Measurements from ENCODE around the gene MYLIP. TPM values are rescaled to one million over a fixed set of nuclear protein-coding genes. Genes with fewer than 3 reads are reported as not detected.
A peak's percentile ranks its signal among the peaks of the same experiment; 100 is the strongest.
"Not testable (repeated sequence)": the region's sequence is repeated elsewhere in the genome, so short reads cannot be mapped to it uniquely, and the experiment has no call there.

The MYLIP gene
- total RNA-seq, 1 donor from 2014 or later, result 59.2 TPM

- no peak for DNase-seq
Measured at GRCh38 chr6:16174416-16175078, 45.7 kb downstream of the MYLIP start.

GRCh38 chr6:16176600-16176999, 47.7 kb downstream of the MYLIP start:
- DNase-seq, result not testable (repeated sequence)

GRCh38 chr6:16177881-16178280, 49.0 kb downstream of the MYLIP start:
- no peak for DNase-seq

DNA sequence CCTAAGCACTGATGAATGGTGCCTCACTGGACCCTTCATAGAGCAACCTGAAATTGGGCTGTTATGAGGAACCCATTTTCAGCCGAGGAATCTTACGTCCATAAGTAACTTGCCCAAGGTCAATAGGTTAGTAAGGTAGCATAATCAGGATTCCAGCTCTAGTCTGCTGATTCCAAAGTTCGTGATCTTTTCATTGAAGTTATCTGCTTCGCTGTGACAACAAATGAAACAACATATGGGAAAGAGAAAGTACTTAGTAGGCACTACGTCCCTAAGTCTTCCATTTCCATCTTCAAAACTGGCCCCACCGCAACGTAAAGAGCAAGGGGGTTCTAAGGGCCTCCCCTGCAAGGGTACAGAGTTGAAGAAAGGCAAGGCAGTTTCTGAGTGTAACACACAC, 49.5 kb downstream of the MYLIP start:
- DNase-seq, result no peak

DNA sequence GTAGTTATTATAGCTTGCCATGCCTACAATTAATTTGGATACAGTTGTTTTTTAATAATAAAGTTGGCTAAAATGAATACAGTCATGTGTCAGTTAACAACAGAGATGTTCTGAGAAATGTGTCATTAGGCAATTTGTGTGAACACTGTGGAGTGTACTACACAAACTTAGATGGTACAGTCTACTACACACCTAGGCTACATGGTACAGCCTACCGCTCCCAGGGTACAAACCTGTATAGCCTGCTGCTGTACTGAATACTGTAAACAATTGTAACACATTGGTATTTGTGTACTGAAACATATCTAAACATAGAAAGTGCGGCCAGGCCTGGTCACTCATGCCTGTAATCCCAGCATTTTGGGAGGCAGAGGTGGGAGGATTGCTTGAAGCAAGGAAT, 50.2 kb downstream of the MYLIP start:
- no peak for DNase-seq

DNA sequence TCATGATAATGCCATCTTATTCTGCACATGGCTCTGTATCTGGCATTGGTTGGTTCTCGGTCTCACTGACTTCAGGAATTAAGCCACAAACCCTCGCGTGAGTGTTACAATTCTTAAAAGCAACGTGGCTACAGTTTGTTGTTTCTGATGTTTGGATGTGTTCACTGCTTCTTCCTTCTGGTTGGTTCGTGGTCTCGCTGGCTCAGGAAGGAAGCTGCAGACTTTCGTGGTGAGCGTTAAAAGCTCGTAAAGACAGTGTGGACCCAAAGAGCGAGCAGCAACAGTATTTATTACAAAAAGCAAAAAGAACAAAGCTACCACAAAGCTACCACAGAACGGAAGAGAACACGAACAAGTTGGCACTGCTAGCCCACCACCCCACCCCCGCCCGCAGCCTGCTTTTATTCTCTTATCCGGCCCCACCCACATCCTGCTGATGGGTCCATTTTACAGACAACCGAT, 51.1 kb downstream of the MYLIP start:
- DNase-seq, result no peak

- no peak for DNase-seq
Measured at GRCh38 chr6:16180696-16181438, 52.0 kb downstream of the MYLIP start.

DNA sequence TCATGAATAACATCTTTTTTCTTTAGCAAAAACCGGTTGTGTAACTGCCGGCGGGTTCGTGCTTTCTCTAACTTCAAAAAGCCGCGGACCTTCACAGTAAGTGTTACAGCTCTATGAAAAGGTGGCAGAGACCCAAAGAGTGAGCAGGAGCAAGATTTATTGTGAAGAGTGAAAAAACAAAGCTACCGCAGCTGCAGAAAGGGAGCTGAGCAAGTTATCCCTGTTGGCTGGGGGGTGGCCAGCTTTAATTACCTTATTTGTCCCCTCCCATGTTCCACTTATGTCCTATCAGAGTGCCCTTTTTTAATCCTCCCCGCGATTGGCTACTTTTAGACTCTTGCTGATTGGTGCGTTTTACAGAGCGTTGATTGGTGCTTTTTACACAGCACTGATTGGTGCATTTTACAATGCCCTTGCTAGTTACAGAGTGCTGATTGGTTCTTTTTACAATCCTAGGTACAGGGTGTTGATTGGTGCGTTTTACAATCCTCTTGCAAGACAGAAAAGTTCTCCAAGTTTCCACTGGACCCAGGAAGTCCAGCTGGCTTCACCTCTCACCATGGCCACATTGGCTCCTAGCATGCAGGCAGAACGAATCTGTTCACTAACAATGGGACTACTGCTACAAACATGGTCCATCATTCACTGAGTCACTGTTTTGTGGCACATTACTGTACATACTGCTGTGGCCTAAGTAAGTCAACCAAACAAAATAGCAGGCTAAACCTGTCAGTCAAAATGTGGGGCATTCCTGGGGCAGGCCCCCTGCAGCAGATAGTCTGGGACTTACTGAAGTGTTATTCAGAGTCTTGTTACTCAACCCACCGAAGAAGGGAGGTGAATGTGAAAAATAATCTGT, 52.8 kb downstream of the MYLIP start:
- DNase-seq, result peak; percentile 64

GRCh38 chr6:16183187-16183664, 54.3 kb downstream of the MYLIP start:
- DNase-seq, result peak; percentile 91

- no peak for DNase-seq
Measured at GRCh38 chr6:16184129-16184528, 55.2 kb downstream of the MYLIP start.

DNA sequence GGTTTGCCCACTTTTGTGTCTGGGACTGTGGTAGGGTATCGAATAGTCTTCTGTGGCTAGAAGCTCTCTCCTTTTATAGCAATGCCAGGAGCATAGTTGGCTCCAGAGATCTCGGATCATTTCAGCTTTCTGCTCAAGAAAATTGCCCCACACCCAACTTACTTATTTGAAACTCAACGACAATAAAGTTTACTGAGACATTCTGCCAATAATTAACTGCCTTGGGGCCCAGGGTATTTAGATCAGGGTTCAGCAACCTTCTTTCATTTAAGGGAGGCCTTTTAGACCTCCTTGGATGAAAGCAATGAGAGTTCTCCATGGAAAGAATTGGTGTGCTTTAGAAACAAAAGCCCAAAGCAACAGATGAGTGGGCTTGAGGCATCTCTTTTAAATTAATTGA, 55.7 kb downstream of the MYLIP start:
- no peak for DNase-seq

DNA sequence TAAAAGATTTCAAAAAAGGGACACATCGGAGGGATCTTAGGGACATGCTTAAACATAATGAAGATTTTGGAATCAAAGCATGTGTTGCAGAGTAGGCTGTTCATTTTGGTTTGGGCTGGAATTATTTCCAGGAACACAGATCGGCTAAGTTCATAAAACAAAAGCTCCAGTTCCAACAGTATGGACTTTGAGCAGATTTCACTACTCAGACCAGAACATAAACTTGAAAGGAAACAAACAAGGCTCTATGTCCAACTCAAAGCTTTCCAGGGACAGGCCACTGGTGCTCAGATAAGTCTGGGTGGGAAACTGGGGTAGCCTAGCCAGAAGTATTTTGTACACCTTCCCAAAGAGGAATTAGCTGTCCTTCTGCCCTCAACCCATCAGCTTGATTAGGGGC, 58.3 kb downstream of the MYLIP start:
- no peak for DNase-seq

- no peak for DNase-seq
Measured at GRCh38 chr6:16190214-16190613, 61.3 kb downstream of the MYLIP start.

DNA sequence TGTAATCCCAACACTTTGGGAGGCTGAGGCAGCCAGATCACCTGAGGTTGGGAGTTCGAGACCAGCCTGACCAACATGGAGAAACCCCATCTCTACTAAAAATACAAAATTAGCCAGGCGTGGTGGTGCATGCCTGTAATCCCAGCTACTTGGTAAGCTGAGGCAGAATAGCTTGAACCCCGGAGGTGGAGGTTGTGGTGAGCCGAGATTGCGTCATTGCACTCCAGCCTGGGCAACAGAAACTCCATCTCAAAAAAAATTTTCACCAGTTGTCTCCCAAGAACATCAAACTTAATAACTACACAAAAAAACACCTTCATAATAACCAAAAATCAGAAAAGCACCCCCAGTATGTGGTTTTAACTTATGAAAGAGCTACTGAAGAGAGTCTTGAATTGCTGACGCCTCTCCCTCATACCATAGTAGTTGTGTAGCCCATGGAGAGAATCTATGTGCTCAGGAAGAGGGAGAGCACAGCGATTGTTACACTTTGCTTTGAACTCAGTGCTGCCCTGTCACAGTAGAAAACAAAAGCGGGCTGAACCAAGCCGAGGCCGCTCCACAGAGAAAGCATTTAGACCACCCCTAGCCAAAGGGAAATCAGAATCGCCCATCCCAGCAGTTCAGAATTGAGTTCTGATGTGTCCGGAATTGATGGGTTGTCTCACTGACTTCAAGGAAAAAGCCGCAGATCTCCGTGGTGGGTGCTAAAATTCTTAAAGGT, 67.5 kb downstream of the MYLIP start:
- DNase-seq, result no peak

- no peak for DNase-seq
Measured at GRCh38 chr6:16196984-16197546, 68.2 kb downstream of the MYLIP start.

Small RNAs within 50 kb of the gene (small RNA-seq; reads per million reads assigned to genes)
- gene MIR4639 (ENCODE audit: low replicate concordance), result not detected

Other genes starting within 250 kb of the MYLIP start
- 12.8 TPM for gene GMPR, start 109.5 kb downstream of the MYLIP start, total RNA-seq